Activated CD4-positive, alpha-beta T cell treated with anti-CD3 and anti-CD28 coated beads, Interleukin-2, amount 50 U/mL, for 48 hours (primary cell): ENCODE measurements around the gene KCNJ13.
"Not testable (repeated sequence)": the region's sequence is repeated elsewhere in the genome, so short reads cannot be mapped to it uniquely, and the experiment has no call there.

ENCODE experiments used
- DNase-seq, 2 experiments: peaks; one replicate each; pipeline ENCODE4 v3.0.0-alpha.2; 2020

The KCNJ13 gene

DNA sequence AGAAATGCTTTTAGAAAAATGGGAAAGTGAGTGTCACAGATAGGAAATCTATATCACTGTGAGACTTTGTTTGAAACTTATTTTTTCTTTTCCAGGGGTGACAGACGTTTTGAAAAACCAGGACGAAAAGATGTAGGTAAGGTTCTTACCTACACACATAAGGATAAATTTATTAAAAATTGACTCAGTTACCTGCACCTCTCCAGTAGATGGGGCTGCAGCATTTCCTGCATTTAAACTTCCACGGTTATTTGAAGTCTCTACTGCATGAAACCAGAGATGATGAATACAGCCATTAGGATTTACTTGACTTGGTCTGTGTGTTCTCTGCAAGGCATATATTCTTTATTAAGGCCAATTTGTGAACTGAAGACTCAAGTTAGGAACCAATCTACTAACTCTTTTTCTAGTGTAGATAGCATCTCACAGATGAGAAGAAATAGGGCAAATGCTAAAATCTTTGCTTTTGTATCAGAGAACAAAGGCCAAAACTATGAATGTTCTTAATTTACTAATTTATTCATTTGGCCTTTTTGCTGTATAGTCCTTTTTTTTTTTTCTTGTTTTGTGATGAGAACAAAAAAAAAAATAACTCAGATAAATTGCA, 15.0 kb downstream of the KCNJ13 start:
- DNase-seq: peak in 1 of 2 experiments; percentile 31

DNA sequence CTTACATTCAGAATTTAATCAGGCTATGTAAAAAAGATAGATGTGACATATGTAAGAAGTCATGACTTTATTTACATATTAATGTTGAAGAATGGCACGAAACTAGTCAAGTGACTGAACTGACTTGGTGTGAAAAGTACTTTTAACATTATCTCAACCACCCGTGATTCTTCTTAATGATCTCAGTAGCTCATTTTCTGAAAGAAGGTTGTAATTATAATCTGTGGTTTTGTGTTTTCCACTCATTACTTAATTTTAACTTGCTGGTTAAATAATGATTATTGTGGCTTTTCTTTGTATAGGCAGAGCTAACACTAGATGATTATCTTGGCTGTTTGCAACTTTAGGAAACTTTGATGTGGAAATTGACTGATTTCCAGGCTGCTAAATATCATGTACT, 18.5 kb downstream of the KCNJ13 start:
- no peak for DNase-seq

DNA sequence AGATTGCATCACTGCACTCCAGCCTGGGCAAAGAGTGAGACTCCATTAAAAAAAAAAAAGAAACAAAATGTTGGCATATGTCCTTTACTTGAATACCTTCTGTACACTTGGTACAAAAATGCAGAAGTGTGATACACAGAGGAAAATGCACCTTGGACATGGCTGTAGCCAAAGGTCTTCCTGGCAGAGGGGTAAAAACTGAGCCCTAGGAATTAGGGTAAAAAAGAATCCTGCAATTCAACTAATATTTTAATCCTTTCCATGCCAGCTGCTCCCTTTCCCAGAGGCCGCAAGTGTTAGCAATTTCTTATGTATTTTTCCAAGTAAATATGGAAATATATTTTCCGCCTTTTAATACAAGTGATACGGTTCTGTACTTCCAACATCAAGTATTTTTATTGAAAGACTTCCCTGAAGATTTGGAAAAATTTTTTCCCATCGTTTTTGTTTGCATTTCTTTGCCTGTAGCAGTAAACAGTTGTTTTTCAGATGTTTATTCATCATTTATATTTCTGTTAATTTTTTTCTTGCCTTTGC, 26.2 kb downstream of the KCNJ13 start:
- no peak for DNase-seq

DNA sequence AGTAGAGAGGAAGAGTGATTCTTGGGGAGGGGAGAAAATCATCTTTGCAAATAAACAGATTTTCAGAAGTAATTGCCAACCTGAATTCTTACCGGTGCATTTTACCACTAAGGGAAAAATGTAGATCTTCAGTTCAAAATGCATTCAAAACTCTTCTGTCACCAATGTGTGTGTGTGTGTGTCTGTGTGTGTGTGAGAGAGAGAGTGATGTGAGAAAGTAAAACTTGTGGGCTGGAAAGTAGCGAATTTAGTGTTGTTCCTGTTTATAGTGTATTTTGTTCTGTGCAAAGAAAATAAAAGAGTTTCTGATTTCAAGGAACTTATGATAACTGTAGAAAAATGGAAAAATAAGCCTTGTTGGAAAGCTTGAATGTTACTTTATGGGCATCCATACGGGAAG, 27.0 kb downstream of the KCNJ13 start:
- no peak for DNase-seq

DNA sequence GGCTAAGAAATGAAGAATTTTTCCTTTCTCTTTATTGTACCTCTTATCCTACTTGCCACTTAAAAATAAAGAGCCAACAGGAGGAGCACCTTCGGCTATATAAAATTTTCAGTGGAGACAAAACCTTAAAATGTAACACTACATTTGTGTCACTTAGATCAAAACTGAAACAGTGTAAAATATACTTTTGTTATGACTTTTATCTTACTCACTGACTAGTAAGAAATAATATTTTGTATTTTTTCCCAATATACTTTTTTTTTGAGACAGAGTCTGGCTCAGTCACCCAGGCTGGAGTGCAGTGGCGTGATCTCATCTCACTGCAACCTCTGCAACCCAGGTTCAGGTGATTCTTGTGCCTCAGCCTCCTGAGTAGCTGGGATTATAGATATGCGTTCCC, 28.3 kb downstream of the KCNJ13 start:
- no peak for DNase-seq

DNA sequence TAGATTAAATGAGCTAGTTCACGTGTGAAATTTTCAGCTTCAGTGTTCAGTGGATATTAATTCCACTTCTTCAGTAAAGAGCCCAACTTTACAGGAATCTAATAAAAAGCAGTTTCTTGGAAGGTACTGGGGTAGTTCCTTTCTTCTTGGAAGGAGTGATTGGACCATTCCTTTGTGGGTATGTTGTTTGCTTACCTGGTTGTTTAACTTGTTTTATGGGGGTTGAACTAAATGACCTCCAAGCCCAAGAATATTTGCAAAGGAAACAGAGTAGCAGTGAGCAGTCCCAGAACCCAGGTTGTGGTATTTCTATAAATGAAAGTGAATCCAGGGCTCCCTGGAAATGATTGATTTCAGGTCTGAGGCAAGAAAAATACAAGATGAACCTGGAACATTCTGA, 31.4 kb downstream of the KCNJ13 start:
- no peak for DNase-seq

DNA sequence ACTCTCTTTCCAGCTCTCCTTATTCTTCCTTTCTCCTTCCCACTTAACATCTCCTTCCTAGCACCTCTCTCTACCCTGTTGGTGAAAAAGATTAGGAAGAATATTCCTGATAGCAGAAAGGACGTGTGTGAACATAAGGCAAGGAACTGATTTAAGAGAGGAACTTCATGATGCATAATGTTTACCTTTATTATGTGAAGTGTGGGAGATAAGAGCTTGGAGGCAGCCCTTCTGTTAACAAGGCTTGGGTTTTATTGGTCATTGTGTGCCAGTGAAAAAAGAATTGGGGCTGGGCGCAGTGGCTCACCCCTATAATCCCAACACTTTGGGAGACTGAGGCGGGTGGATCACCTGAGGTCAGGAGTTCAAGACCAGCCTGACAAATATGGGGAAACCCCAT, 34.4 kb downstream of the KCNJ13 start:
- no peak for DNase-seq

DNA sequence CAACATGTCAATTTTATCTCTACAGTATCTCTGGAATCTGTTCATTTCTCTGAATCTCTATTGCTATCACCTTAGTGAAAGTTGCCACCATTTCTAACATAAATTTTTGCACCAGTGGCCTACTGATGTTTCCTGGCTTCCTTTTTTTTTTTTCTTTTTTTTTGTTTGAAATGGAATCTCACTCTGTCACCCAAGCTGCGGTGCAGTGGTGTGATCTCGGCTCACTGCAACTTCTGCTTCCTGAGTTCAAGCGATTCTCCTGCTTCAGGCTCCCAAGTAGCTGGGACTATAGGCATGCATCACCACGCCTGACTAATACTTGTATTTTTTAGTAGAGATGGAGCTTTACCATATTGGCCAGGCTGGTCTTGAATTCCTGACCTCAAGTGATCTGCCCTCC, 35.1 kb downstream of the KCNJ13 start:
- no peak for DNase-seq

DNA sequence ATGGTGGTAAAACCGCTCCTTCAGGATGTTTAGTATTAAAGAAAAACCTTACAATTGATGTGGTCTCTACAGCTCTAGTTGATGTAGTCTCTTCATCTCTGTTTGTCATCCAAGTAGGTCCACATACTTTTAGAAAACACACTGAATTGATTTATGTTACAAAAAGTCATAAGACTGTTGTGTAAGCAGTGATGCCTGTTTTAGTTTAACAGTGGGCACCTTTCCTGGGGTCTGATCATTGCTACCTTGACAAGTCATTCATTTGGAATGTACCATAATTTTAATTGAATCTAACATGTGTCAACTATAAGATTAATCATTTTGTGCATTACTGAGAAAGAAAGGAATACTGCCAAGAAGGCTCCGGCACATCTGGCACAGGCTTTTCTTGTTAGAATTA, 44.9 kb downstream of the KCNJ13 start:
- no peak for DNase-seq

DNA sequence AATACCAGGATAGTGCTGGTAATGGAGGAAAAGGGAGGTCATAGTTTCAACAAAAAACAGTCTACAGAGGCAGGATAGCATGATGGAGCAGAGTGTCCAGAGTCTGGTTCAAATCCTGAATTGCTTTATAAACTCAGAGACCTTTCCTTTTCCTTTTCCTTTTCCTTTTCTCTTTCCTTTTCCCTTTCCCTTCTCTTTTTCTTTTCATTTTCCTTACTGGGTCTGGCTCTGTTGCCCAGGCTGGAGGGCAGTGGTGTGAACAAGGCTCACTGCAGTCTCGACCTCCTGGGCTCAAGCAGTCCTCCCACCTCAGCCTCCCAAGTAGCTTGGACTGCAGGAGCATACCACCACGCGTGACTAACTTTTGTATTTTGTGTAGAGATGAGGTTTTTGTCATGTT, 47.6 kb downstream of the KCNJ13 start:
- DNase-seq: no peak

DNA sequence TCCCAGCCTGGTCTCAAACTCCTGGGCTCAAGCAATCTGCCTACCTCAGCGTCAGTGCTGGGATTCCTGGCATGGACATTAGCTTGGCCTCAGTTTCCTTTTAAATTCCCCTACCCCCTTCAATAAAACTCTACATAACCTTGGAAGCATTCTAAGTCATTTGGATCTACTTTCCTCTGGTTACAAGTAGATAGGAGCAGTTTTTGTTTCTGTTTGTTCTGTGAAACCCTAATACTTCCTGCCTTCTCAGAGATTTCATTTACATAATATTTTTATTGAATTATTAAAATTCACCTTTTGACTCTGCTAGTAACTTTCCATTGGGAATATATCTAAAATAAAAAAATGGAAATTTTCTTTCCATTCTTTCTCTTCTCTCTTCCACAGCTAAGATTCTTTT, 53.3 kb downstream of the KCNJ13 start:
- no peak for DNase-seq

DNA sequence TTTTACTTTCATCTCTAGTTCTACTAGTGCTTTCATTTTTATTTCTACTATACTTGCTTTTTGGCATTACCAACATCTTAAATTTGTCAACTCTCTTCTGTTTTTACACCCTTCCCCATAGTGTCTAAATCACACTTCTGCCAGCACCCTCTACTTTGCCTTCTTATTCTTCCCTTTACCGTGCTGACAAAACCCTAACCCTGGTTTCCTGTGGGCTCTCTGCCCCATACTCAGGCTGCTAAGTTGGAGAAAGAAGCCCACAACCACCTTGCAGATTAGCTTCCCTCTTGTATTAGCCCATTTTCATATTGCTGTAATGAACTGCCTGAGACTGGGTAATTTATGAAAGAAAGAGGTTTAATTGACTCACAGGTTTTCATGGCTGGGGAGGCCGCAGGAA, 54.5 kb downstream of the KCNJ13 start:
- DNase-seq: no peak

DNA sequence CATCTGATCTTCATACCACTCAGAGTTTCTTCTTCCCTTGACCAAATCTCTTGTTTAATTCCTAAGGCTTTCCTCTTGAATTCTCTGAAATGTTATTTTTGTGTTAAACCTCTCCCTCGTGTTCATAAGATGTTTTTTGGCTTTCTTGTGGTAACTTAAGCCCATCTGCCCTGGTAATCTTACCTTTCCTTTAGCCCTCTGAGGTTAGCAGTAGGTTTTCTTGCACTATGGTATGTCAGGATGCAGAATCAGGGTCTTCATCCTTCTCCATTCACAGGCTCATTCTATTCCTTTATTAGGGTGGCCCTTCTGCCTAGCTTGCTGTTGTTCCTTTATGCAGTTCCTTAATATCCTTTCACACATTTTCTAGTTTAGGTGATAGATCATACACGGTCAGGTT, 55.1 kb downstream of the KCNJ13 start:
- no peak for DNase-seq

DNA sequence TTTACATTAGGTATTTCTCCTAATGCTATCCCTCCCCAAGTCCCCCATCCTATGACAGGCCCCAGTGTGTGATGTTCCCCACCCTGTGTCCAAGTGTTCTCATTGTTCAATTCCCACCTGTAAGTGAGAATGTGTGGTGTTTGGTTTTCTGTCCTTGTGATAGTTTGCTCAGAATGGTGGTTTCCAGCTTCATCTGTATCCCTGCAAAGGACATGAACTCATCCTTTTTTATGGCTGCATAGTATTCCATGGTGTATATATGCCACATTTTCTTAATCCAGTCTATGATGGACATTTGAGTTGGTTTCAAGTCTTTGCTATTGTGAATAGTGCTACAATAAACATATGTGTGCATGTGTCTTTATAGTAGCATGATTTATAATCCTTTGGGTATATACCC, 56.3 kb downstream of the KCNJ13 start:
- DNase-seq: not testable (repeated sequence)
